ENCODE measurements around the gene MAN1A2.

MAN1A2 gene

DNA sequence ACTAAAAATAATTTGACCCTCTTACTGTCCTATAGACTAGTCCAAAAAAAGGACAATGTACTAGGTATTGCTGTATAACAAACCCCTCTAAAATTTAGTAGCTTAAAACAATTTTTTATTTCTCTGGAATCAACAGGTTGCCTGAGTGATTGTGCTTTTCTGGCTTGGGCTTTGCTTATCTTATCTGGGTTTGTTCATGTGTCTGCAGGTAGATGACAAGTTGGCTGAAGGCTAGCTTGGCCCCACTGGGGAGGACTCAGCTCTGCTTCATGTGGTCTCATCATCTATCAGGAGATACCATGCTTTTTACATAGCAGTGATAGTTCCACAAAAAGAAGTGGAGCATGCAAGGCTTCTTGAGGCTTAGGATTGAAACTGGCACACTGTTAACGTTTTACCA is 114.2 kb downstream of the MAN1A2 start:
- in situ Hi-C loops (cut with MboI; ENCODE audit: low sequenced_read_pairs, unreplicated experiment), result no loop called here
- TF ChIP-seq, protein P1, sequence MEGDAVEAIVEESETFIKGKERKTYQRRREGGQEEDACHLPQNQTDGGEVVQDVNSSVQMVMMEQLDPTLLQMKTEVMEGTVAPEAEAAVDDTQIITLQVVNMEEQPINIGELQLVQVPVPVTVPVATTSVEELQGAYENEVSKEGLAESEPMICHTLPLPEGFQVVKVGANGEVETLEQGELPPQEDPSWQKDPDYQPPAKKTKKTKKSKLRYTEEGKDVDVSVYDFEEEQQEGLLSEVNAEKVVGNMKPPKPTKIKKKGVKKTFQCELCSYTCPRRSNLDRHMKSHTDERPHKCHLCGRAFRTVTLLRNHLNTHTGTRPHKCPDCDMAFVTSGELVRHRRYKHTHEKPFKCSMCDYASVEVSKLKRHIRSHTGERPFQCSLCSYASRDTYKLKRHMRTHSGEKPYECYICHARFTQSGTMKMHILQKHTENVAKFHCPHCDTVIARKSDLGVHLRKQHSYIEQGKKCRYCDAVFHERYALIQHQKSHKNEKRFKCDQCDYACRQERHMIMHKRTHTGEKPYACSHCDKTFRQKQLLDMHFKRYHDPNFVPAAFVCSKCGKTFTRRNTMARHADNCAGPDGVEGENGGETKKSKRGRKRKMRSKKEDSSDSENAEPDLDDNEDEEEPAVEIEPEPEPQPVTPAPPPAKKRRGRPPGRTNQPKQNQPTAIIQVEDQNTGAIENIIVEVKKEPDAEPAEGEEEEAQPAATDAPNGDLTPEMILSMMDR (IDR thresholded peaks at IDR 0.05; ENCODE audit: borderline replicate concordance, control extremely low read depth, extremely low read depth, insufficient read depth, missing control alignments), result no peak
- no peak for DNase-seq (ENCODE audit: low spot score)

DNA sequence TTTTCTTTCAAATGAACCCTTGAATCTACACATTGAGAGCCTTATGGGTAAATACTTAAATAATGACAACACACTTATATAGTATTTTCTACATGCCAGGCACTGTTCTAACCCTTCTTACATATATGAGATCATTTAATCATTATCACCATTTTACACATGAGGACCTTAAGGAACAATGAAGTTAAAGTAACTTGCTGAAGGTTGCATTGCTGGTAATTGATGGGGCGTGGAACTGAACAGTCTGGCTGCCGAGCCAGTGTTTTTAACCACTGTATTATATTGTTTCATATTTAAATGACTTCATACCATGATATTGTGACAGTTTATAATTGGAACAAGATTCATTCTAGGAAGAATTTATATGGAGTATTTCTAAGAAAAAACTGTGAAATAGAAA is 126.7 kb downstream of the MAN1A2 start:
- TF ChIP-seq, protein P1 (IDR thresholded peaks at IDR 0.05; ENCODE audit: borderline replicate concordance, control extremely low read depth, extremely low read depth, insufficient read depth, missing control alignments), result no peak
- in situ Hi-C loops (cut with MboI; ENCODE audit: low sequenced_read_pairs, unreplicated experiment), result no loop called here

DNA sequence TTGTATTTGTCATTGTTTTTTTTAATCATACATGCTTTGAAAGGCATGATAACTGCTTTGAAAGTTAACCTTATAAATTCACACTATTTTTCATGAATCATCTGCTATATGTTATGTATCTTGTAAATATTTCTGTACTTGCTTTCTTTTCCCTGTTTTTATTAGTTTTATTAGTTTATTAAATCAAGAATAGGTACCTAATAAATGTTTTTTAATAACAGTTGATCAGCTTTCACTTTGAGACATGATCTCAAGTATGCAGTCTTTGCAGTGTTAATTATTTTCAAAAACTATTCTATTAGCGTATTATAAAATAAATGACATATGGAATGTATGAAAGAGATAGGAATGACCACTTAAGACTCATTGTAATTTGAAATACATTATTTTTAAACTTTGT is 127.8 kb downstream of the MAN1A2 start:
- TF ChIP-seq, protein P1 (IDR thresholded peaks at IDR 0.05; ENCODE audit: borderline replicate concordance, control extremely low read depth, extremely low read depth, insufficient read depth, missing control alignments), result no peak
- in situ Hi-C loops (cut with MboI; ENCODE audit: low sequenced_read_pairs, unreplicated experiment), result no loop called here
- no peak for DNase-seq (ENCODE audit: low spot score)

More for the DNA sequence above, 126.7 kb downstream of the MAN1A2 start:
- DNase-seq (ENCODE audit: low spot score), result no peak

DNA sequence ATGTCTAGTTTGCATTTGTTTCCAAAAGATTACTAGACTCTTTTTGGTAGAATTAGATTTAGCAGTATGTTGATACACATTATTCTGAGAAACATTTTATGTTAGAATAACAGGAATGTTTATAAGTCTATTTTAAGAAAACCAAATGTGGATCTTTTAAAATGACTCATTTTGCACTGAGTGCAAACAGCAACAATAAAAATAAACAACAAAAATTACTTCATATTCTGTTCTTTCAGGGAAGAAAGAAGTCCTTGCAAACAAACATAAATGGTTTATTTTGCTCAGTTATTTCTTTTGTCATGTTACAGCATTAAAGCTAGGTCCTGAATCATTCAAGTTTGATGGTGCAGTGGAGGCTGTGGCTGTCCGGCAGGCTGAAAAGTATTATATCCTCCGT is 131.8 kb downstream of the MAN1A2 start:
- in situ Hi-C loops (cut with MboI; ENCODE audit: low sequenced_read_pairs, unreplicated experiment), result no loop called here
- no peak for DNase-seq (ENCODE audit: low spot score)
- TF ChIP-seq, protein P1 (IDR thresholded peaks at IDR 0.05; ENCODE audit: borderline replicate concordance, control extremely low read depth, extremely low read depth, insufficient read depth, missing control alignments), result no peak

DNA sequence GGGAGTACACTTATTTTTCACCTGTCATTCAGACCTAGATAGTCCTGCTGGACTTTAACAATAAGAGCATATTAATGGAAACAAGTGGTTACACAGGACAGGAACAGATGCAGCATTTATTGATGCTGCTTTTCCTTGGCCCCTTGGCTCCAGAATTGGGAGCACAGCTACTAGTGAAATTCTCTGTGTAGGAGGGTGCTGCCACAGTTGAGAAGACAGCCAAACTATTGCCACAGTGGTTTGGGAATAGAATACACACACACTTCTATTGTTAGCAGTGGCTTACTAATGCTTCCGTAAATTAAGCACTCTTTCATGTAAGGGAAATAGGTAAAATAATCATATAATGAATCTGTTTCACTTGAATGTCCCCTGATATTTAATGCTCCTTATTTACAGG is 133.3 kb downstream of the MAN1A2 start:
- TF ChIP-seq, protein P1 (IDR thresholded peaks at IDR 0.05; ENCODE audit: borderline replicate concordance, control extremely low read depth, extremely low read depth, insufficient read depth, missing control alignments), result no peak
- in situ Hi-C loops (cut with MboI; ENCODE audit: low sequenced_read_pairs, unreplicated experiment), result loop anchor here (25.0 kb wide), 1 partner anchor 387 kb away; no protein-coding TSS in a partner anchor
- no peak for DNase-seq (ENCODE audit: low spot score)

DNA sequence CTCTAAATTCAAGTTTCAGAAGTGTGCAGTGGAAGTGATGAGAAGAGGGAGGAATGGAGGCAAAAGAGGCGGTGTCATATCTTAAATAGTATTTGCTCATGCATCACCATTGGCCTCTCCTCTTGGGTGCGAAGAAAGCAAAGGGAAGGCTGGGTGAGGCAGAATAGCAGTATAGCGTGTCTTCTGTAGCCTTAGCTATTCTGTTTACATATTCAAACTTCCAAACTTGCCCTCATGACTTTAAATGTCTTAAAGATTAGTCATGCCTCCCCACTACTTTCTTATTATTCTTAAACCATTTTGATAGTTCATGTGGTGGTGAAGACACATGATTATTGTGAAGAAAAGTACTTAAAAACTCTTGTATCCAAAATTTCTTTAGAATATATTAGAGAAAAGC is 134.0 kb downstream of the MAN1A2 start:
- in situ Hi-C loops (cut with MboI; ENCODE audit: low sequenced_read_pairs, unreplicated experiment), result loop anchor here (25.0 kb wide), 1 partner anchor 386 kb away; no protein-coding TSS in a partner anchor
- TF ChIP-seq, protein P1 (IDR thresholded peaks at IDR 0.05; ENCODE audit: borderline replicate concordance, control extremely low read depth, extremely low read depth, insufficient read depth, missing control alignments), result no peak
- no peak for DNase-seq (ENCODE audit: low spot score)
